Trophoblast cell (in vitro differentiated cells and primary cell): ENCODE results near the gene ZFAND3.

Experiments used
- DNase-seq, 2 donors: peaks; one replicate each; pipeline ENCODE4 v3.0.0-alpha.2; 2016
- H2AFZ ChIP-seq: 2 replicates; pipeline ENCODE4 v1.6.1; 2013; ENCODE audit warnings: low read length, moderate library complexity, mild to moderate bottlenecking; ENCODE audit not compliant: insufficient read depth, poor library complexity
- H2AK5ac ChIP-seq: 2 replicates; pipeline ENCODE4 v1.6.1; 2013; ENCODE audit warnings: mild to moderate bottlenecking, low read length
- H2BK120ac ChIP-seq: 2 replicates; pipeline ENCODE4 v1.6.1; 2013; ENCODE audit warnings: low read length, mild to moderate bottlenecking, moderate library complexity; ENCODE audit not compliant: insufficient read depth, poor library complexity
- H2BK12ac ChIP-seq: 2 replicates; pipeline ENCODE4 v1.6.1; 2013; ENCODE audit warnings: mild to moderate bottlenecking, low read length, moderate library complexity
- H2BK5ac ChIP-seq: 2 replicates; pipeline ENCODE4 v1.6.1; 2013; ENCODE audit warnings: low read length, low read depth, moderate library complexity, mild to moderate bottlenecking; ENCODE audit not compliant: poor library complexity
- H3K14ac ChIP-seq: 2 replicates; pipeline ENCODE4 v1.6.1; 2013; ENCODE audit warnings: mild to moderate bottlenecking, low read length
- H3K18ac ChIP-seq: 2 replicates; pipeline ENCODE4 v1.6.1; 2013; ENCODE audit warnings: mild to moderate bottlenecking, low read length
- H3K23ac ChIP-seq: 2 replicates; pipeline ENCODE4 v1.6.1; 2013; ENCODE audit warnings: low read length
- H3K27ac ChIP-seq: 2 replicates; pipeline ENCODE4 v1.5.1; 2013; ENCODE audit warnings: low read depth, mild to moderate bottlenecking, inconsistent platforms, low read length, moderate library complexity
- H3K27me3 ChIP-seq: 2 replicates; pipeline ENCODE4 v1.6.1; 2013; ENCODE audit warnings: inconsistent platforms, mild to moderate bottlenecking, low read length, moderate library complexity; ENCODE audit not compliant: insufficient read depth
- H3K36me3 ChIP-seq, 2 experiments: 1 replicate in 1 of 2; 2 replicates in 1 of 2; pipeline ENCODE4 v1.6.1; 2013; ENCODE audit warnings: low read length in 2 of 2, mild to moderate bottlenecking in 2 of 2, moderate library complexity in 1 of 2; ENCODE audit not compliant: insufficient read depth in 2 of 2, control insufficient read depth in 1 of 2
- H3K4ac ChIP-seq: 2 replicates; pipeline ENCODE4 v1.6.1; 2013; ENCODE audit warnings: low read depth, mild to moderate bottlenecking, low read length, moderate library complexity
- H3K4me1 ChIP-seq, 2 experiments: 1 replicate in 1 of 2; 2 replicates in 1 of 2; pipeline ENCODE4 v1.6.1; 2013; ENCODE audit warnings: low read length in 2 of 2, mild to moderate bottlenecking in 2 of 2, moderate library complexity in 1 of 2; ENCODE audit not compliant: insufficient read depth in 2 of 2, control insufficient read depth in 1 of 2
- H3K4me2 ChIP-seq: 2 replicates; pipeline ENCODE4 v1.6.1; 2013; ENCODE audit warnings: inconsistent platforms, mild to moderate bottlenecking, low read length, moderate library complexity
- H3K4me3 ChIP-seq: 2 replicates; pipeline ENCODE4 v1.5.1; 2013; ENCODE audit warnings: mild to moderate bottlenecking, low read depth, low read length, inconsistent platforms
- H3K79me1 ChIP-seq: one replicate; pipeline ENCODE4 v1.6.1; 2013; ENCODE audit warnings: low read length
- H3K79me2 ChIP-seq: 2 replicates; pipeline ENCODE4 v1.6.1; 2013; ENCODE audit warnings: low read length, mild to moderate bottlenecking; ENCODE audit not compliant: control insufficient read depth, insufficient read depth, poor library complexity
- H3K9ac ChIP-seq: 2 replicates; pipeline ENCODE4 v1.6.1; 2013; ENCODE audit warnings: mild to moderate bottlenecking, low read length
- H3K9me3 ChIP-seq: 2 replicates; pipeline ENCODE4 v1.6.1; 2013; ENCODE audit warnings: low read depth, mild to moderate bottlenecking, control low read depth, inconsistent platforms, low read length; ENCODE audit not compliant: insufficient read depth
- H4K12ac ChIP-seq: 2 replicates; pipeline ENCODE4 v1.6.1; 2013; ENCODE audit warnings: low read depth, mild to moderate bottlenecking, low read length, moderate library complexity
- H4K8ac ChIP-seq: 2 replicates; pipeline ENCODE4 v1.6.1; 2013; ENCODE audit warnings: low read depth, mild to moderate bottlenecking, low read length, moderate library complexity
- H4K91ac ChIP-seq: one replicate; pipeline ENCODE4 v1.6.1; 2013; ENCODE audit warnings: low read depth, mild to moderate bottlenecking, low read length, moderate library complexity
- WGBS: extraction: QIAGEN DNeasy Blood & Tissue Kit; methylation state at CpG from one replicate; pipeline ENCODE4 v1.1.7; 2013; ENCODE audit warnings: missing lambda C conversion rate; ENCODE audit not compliant: insufficient read length, insufficient coverage; ENCODE audit errors: extremely low coverage; 5-methylcytosine and 5-hydroxymethylcytosine counted together

Gene ZFAND3

DNA sequence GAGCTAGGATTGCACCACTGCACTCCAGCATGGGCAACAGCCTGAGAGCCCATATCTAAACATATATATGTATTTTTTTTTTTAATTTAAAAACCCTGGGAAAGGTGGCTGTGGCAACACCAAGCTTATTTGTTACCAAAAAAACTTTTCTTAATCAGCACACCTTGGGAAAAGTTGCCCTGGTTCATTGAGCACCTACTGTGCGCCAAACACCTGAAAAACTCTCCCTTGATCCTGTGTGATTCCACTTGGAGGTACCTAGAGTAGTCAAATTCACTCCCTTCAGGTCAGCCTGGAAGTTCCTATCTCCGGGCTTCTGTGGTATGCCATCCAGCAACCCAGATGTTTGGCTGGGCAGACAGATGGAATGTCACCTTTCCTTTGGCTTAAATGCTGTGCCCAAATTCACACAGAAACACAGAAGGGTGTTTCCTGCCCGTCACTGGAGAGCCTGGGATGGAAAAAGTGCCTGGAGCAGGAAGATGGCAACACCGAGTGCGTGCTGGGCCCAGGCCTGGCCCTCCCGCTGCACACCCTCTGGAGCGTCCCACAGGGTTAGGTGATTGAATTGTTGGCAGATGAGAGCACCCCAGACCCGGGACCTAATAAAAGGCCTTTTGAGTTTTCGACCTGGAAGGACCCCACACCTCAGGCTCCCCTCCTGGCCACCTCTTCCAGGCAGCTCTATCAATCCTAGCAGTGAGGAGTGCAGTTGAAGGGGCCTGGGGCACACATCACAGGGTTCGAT is 337.5 kb downstream of the ZFAND3 start:
- no peak for DNase-seq
- Histone ChIP-seq H3K4ac (no peak overlapping the region), H3K4me3 (no peak overlapping the region), H3K27ac (no peak overlapping the region), H2AFZ (no peak overlapping the region), H3K4me1 (no peaks in the 10 kb centered on the region), H2BK120ac (no peak overlapping the region), H3K23ac (no peak overlapping the region), H4K91ac (no peak overlapping the region), H2BK12ac (no peak overlapping the region), H3K18ac (no peak overlapping the region), H3K36me3 (peaks cover 24 to 29% of the 10 kb centered on the region in 2 experiments), H3K9ac (no peak overlapping the region), H3K79me1 (no peaks in the 10 kb centered on the region), H4K8ac (no peak overlapping the region), H4K12ac (no peak overlapping the region), H3K27me3 (no peaks in the 10 kb centered on the region), H2AK5ac (no peak overlapping the region), H2BK5ac (no peak overlapping the region), H3K79me2 (no peaks in the 10 kb centered on the region), H3K14ac (no peak overlapping the region), H3K9me3 (no peaks in the 10 kb centered on the region), H3K4me2 (no peak overlapping the region)
- no CpG with 5 or more reads among the region's 10 CpGs for WGBS

GRCh38 chr6:38157905-38158304 is 338.4 kb downstream of the ZFAND3 start:
- Histone ChIP-seq H2BK120ac (no peak overlapping the region), H3K9ac (no peak overlapping the region), H3K18ac (no peak overlapping the region), H3K79me1 (no peaks in the 10 kb centered on the region), H3K14ac (no peak overlapping the region), H2AK5ac (no peak overlapping the region), H3K27ac (no peak overlapping the region), H2AFZ (no peak overlapping the region), H4K91ac (no peak overlapping the region), H3K27me3 (no peaks in the 10 kb centered on the region), H3K36me3 (peaks cover 17 to 23% of the 10 kb centered on the region in 2 experiments), H3K4me2 (no peak overlapping the region), H3K9me3 (no peaks in the 10 kb centered on the region), H2BK5ac (no peak overlapping the region), H4K12ac (peak overlapping the region; percentile 27), H3K4ac (no peak overlapping the region), H3K79me2 (no peaks in the 10 kb centered on the region), H3K4me1 (no peaks in the 10 kb centered on the region), H2BK12ac (no peak overlapping the region), H4K8ac (no peak overlapping the region), H3K23ac (no peak overlapping the region), H3K4me3 (no peak overlapping the region)
- no CpG with 5 or more reads among the region's 11 CpGs for WGBS
- DNase-seq: no peak

DNA sequence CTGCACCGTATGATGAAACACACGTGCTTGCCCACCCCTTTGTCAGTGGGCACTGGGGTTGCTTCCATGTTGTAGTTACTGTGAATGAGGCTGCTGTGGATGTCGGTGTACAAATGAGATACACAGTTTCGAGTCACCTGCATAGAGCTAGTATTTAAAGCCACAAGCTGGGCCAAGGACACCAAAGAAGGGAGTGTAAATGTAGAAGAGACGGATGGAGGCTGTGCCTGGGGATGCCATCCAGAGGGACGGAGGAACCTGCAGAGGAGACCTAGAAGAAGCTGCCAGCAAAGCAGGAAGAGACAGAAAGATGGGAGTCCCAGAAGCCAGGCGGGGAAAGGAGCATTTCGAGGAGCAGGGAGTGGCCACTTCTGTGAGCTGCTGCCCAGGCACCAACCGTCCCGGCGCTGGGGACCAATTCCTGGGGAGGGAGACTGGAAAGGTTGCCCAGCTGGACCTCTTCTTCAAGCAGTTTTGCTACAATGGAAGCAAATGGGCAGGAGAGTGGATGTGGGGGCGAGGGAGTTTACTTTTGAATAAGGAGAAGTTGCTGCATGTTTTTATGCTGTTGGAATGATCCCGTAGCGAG is 339.3 kb downstream of the ZFAND3 start:
- Histone ChIP-seq H3K4me2 (no peak overlapping the region), H2AK5ac (no peak overlapping the region), H3K18ac (no peak overlapping the region), H4K12ac (no peak overlapping the region), H4K91ac (no peak overlapping the region), H3K79me1 (no peaks in the 10 kb centered on the region), H2AFZ (no peak overlapping the region), H3K4me3 (no peak overlapping the region), H4K8ac (no peak overlapping the region), H3K27me3 (no peaks in the 10 kb centered on the region), H2BK5ac (no peak overlapping the region), H3K4ac (no peak overlapping the region), H3K36me3 (peaks cover 12 to 15% of the 10 kb centered on the region in 2 experiments), H3K9ac (no peak overlapping the region), H2BK120ac (no peak overlapping the region), H3K4me1 (no peaks in the 10 kb centered on the region), H2BK12ac (no peak overlapping the region), H3K14ac (no peak overlapping the region), H3K23ac (no peak overlapping the region), H3K79me2 (no peaks in the 10 kb centered on the region), H3K9me3 (peaks cover 3% of the 10 kb centered on the region), H3K27ac (no peak overlapping the region)
- WGBS: no CpG with 5 or more reads among the region's 14 CpGs
- no peak for DNase-seq

DNA sequence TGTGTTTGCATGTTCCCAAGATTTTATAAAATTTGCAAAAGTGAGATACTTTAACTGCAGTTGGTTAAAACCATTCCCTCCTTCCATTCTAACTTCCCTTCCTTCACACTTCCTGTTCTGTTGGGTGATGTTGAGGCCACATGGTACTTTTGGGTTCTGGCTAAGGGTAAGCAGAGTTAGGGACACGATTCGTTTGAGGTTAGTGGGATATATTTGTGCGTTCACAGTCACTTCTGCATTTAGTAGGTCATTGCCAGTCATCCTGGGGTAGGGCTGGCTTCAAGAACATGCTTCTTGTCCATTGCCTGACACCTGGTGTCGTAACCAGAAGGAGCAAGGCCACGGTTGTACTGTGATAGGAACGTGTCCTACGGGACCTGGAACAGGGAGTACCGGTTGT is 340.1 kb downstream of the ZFAND3 start:
- Histone ChIP-seq H3K27ac (no peak overlapping the region), H3K79me1 (no peaks in the 10 kb centered on the region), H3K36me3 (peaks cover 11 to 13% of the 10 kb centered on the region in 2 experiments), H3K9ac (no peak overlapping the region), H3K27me3 (no peaks in the 10 kb centered on the region), H2AFZ (no peak overlapping the region), H3K9me3 (peaks cover 3% of the 10 kb centered on the region), H3K4me1 (no peaks in the 10 kb centered on the region), H3K4ac (no peak overlapping the region), H2BK5ac (no peak overlapping the region), H2AK5ac (no peak overlapping the region), H2BK12ac (no peak overlapping the region), H3K4me2 (no peak overlapping the region), H2BK120ac (no peak overlapping the region), H3K14ac (no peak overlapping the region), H3K4me3 (no peak overlapping the region), H3K18ac (no peak overlapping the region), H4K91ac (no peak overlapping the region), H4K12ac (no peak overlapping the region), H4K8ac (no peak overlapping the region), H3K23ac (no peak overlapping the region), H3K79me2 (no peaks in the 10 kb centered on the region)
- no CpG with 5 or more reads among the region's 8 CpGs for WGBS
- DNase-seq: peak; percentile 40 to 73
